ENCODE data around the gene NMT1. TPM values are rescaled to one million over a fixed set of nuclear protein-coding genes. Genes with fewer than 3 reads are reported as not detected.

NMT1 gene
- total RNA-seq, 6 experiments from 2014 or later = 135 to 152 (median 142) TPM

- Mint-ChIP-seq H3K9me3 (no peaks in the 10 kb centered on the region), H3K4me1 (ENCODE audit: low read depth) (no peaks in the 10 kb centered on the region), H3K36me3 (ENCODE audit: low read depth) (peaks cover 13% of the 10 kb centered on the region), H3K27ac (no peak overlapping the region), H3K27me3 (ENCODE audit: insufficient read depth) (peaks cover 3% of the 10 kb centered on the region), H3K4me3 (no peak overlapping the region)
- no peak for TF ChIP-seq CTCF (IDR thresholded peaks at IDR 0.05)
- DNase-seq = no peak
Measured at GRCh38 chr17:45032174-45032541, 29.0 kb upstream of the NMT1 start.

DNA sequence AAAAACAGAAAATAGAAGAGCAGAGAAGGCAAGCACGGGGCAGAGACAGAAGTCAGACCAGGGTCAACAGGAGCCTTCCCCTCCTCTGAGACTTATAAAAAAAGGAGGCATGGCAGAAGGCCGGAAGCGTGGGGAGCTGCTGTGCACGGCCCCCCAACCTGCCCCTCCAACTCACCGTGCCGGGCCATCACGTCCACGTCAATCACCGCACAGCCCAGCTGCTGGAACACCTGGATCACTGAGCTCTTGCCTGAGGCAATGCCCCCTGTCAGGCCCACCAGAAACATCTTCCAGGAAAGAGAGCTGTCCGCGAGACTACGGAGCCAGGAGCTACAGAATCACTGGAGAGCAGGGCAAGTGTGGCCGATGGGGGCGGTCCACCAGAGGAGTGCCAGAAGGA is 26.5 kb upstream of the NMT1 start:
- no peak for DNase-seq
- Mint-ChIP-seq H3K27me3 (ENCODE audit: insufficient read depth) (peaks cover 3% of the 10 kb centered on the region), H3K27ac (no peak overlapping the region), H3K4me3 (no peak overlapping the region), H3K4me1 (ENCODE audit: low read depth) (peaks cover 6% of the 10 kb centered on the region; the same call in 1 of the 2 replicates), H3K9me3 (no peaks in the 10 kb centered on the region), H3K36me3 (ENCODE audit: low read depth) (peaks cover 13% of the 10 kb centered on the region)
- TF ChIP-seq CTCF (IDR thresholded peaks at IDR 0.05) = no peak

- no peak overlapping the region for H3K4me3 Mint-ChIP-seq
- no peak for DNase-seq
- TF ChIP-seq CTCF (IDR thresholded peaks at IDR 0.05) = no peak
Measured at GRCh38 chr17:45035848-45036247, 25.3 kb upstream of the NMT1 start.

GRCh38 chr17:45036691-45037090 is 24.4 kb upstream of the NMT1 start:
- no peak for TF ChIP-seq CTCF (IDR thresholded peaks at IDR 0.05)
- H3K4me1 Mint-ChIP-seq (ENCODE audit: low read depth) = peaks cover 6% of the 10 kb centered on the region; the same call in 1 of the 2 replicates
- no peak overlapping the region for H3K27ac Mint-ChIP-seq
- no peak overlapping the region for H3K4me3 Mint-ChIP-seq
- DNase-seq = no peak
- H3K9me3 Mint-ChIP-seq = no peaks in the 10 kb centered on the region
- H3K36me3 Mint-ChIP-seq (ENCODE audit: low read depth) = peaks cover 13% of the 10 kb centered on the region
- H3K27me3 Mint-ChIP-seq (ENCODE audit: insufficient read depth) = peaks cover 3% of the 10 kb centered on the region

More at GRCh38 chr17:45035848-45036247, 25.3 kb upstream of the NMT1 start:
- no peak overlapping the region for H3K27ac Mint-ChIP-seq
- peaks cover 3% of the 10 kb centered on the region for H3K27me3 Mint-ChIP-seq (ENCODE audit: insufficient read depth)
- peaks cover 6% of the 10 kb centered on the region; the same call in 1 of the 2 replicates for H3K4me1 Mint-ChIP-seq (ENCODE audit: low read depth)
- no peaks in the 10 kb centered on the region for H3K9me3 Mint-ChIP-seq
- H3K36me3 Mint-ChIP-seq (ENCODE audit: low read depth) = peaks cover 13% of the 10 kb centered on the region

DNA sequence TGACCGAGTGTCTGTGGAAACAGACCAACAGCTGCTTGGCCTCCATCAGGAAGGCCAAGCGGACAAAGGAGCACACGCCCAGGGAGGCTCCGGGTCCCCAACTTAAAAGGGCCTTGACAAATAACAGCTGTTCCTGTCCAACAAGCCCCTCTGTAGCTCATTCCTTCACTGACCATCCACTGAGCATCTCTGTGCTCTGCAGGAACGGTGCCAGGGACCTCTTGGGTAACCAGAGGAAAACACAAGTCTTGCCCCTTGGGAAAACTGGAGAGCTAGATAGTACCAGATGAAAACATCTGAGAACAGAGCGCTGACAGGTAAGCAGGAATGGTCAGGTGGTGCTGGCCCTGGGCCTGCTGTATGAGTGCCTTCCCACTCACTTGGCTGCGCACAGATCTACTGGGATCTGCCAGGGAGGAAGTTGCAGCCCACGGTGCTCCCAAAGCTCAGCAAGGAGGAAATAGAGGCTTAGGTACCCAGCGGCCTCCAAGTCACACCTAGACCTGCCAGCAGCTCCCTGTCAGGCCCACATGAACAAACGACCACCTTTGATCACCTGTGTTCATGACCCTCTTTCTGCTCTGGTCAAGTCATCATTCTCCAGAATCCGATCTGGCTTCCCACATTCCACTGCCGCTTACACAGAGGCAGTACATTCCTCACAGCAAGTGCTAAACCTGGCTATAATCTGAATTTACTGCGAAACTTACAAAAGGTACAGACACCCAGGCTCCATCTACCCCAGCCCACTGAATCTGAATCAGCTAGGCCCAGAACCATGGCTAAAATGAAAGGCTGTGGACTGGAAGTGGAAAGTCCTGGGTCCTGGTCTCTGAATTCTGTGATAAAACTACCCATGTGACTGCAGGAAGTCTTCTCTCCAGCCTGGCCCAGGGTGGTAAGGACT is 22.1 kb upstream of the NMT1 start:
- peaks cover 12% of the 10 kb centered on the region for H3K36me3 Mint-ChIP-seq (ENCODE audit: low read depth)
- H3K4me3 Mint-ChIP-seq = no peak overlapping the region
- H3K27me3 Mint-ChIP-seq (ENCODE audit: insufficient read depth) = peaks cover 3% of the 10 kb centered on the region
- peaks cover 25% of the 10 kb centered on the region for H3K4me1 Mint-ChIP-seq (ENCODE audit: low read depth)
- TF ChIP-seq CTCF (IDR thresholded peaks at IDR 0.05) = no peak
- DNase-seq = no peak
- H3K9me3 Mint-ChIP-seq = no peaks in the 10 kb centered on the region
- no peak overlapping the region for H3K27ac Mint-ChIP-seq

Data from HFFc6 (cell line).